ENCODE data around the gene SMTNL1.

SMTNL1 gene

GRCh38 chr11:57545883-57546282, 8.5 kb downstream of the SMTNL1 start:
- no peak for DNase-seq

GRCh38 chr11:57546451-57546850, 9.1 kb downstream of the SMTNL1 start:
- DNase-seq = no peak

GRCh38 chr11:57546869-57547475, 9.6 kb downstream of the SMTNL1 start:
- DNase-seq = peak in 1 of 2 experiments; percentile 41

GRCh38 chr11:57547854-57548377, 10.5 kb downstream of the SMTNL1 start:
- DNase-seq = no peak

- DNase-seq = no peak
Observed at GRCh38 chr11:57549983-57550382, 12.6 kb downstream of the SMTNL1 start.

- no peak for DNase-seq
Observed at GRCh38 chr11:57551941-57552340, 14.5 kb downstream of the SMTNL1 start.

- no peak for DNase-seq
Observed at GRCh38 chr11:57552479-57552878, 15.1 kb downstream of the SMTNL1 start.

- no peak for DNase-seq
Observed at GRCh38 chr11:57555393-57555792, 18.0 kb downstream of the SMTNL1 start.

- DNase-seq = no peak
Observed at GRCh38 chr11:57556041-57556440, 18.6 kb downstream of the SMTNL1 start.

GRCh38 chr11:57560146-57560545, 22.8 kb downstream of the SMTNL1 start:
- DNase-seq = no peak

- DNase-seq = no peak
Observed at GRCh38 chr11:57562596-57562995, 25.2 kb downstream of the SMTNL1 start.

- DNase-seq = peak; percentile 52 to 57
Observed at GRCh38 chr11:57566005-57566904, 28.9 kb downstream of the SMTNL1 start.

- DNase-seq = no peak
Observed at GRCh38 chr11:57566905-57567514, 29.6 kb downstream of the SMTNL1 start.

- peak; percentile 77 to 81 for DNase-seq
Observed at GRCh38 chr11:57567515-57568329, 30.3 kb downstream of the SMTNL1 start, which contains the start of gene UBE2L6. TSS of gene UBE2L6 (minus strand) at chr11:57567672. CDS start at chr11:57567611, 61 bp downstream.

GRCh38 chr11:57568330-57568766, 31.0 kb downstream of the SMTNL1 start:
- peak; percentile 95 to 96 for DNase-seq

GRCh38 chr11:57571606-57572005, 34.2 kb downstream of the SMTNL1 start:
- DNase-seq = no peak

GRCh38 chr11:57574061-57574460, 36.7 kb downstream of the SMTNL1 start:
- DNase-seq = no peak

- no peak for DNase-seq
Observed at GRCh38 chr11:57584341-57584740, 46.9 kb downstream of the SMTNL1 start.

GRCh38 chr11:57585301-57585700, 47.9 kb downstream of the SMTNL1 start:
- DNase-seq = no peak

- no peak for DNase-seq
Observed at GRCh38 chr11:57586711-57587245, 49.4 kb downstream of the SMTNL1 start.

GRCh38 chr11:57588046-57588710, 50.8 kb downstream of the SMTNL1 start:
- no peak for DNase-seq
